DMS 273 (cell line): ENCODE measurements around the gene FOXC2.
"Not testable (repeated sequence)": the region's sequence is repeated elsewhere in the genome, so short reads cannot be mapped to it uniquely, and the experiment has no call there.

Source experiments
- DNase-seq: peaks from one replicate; lab custom pipeline; 2025; ENCODE audit not compliant: unreplicated experiment; lab: John Stamatoyannopoulos, UW

Gene FOXC2

DNA sequence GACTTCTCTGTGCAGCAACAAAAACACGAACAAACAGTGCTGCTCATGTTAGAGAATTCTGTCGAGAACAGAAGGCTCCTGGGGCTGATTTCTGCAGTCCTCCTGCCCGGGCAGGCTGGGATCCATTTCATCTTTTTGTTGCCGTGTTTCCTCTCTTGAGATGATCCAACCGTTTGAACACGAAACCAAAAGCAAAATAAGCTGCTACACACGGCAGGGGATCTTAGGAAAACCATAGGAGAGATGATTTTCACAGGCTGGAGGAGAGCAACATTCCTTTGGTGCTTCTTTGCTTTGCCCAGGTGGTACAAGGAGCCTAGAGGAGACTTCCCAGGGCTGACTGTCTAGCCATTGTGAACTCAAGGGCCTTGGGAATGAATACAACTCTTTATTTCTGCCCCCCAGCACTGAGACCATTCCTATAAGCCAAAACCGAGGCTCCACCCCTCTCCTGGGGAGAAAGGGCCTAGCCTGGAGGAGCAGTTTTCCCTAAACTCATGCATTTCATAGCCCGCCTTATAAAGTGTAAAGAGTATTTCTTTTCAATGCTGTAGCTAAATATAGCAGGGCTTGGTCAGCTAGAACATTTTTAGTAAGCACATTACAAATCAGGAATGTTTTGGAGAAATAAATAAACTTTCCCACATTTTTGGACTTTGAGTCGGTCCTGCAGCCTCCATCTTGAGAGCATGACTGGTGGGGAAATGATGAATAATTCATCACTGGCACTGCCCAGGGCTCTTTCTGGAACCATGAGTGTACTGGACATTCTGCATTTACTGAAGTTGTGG, 19.4 kb downstream of the FOXC2 start:
- DNase-seq: no peak

DNA sequence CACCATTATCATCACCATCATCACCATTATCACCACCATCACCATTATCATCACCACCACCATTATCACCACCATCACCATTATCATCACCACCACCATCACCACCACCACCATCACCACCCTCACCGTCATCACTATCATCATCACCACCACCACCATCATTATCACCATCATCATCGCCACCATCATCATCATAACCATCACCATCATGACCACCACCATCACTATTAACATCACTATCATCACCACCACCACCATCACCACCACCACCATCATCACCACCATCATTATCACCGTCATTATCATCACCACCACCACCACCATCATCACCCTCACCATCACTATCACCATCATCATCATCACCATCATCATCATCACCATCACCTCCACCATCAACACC, 20.9 kb downstream of the FOXC2 start:
- no peak for DNase-seq

DNA sequence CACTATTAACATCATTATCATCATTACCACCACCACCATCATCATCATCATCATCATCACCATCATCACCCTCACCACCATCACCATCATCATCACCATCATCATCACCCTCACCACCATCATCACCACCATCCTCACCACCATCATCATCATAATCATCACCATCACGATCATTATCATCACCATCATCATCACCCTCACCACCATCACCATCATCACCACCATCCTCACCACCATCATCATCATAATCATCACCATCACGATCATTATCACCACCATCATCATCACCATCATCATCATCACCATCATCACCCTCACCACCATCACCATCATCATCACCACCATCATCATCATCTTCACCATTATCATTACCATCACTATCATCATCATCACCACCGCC, 21.3 kb downstream of the FOXC2 start:
- DNase-seq: not testable (repeated sequence)

DNA sequence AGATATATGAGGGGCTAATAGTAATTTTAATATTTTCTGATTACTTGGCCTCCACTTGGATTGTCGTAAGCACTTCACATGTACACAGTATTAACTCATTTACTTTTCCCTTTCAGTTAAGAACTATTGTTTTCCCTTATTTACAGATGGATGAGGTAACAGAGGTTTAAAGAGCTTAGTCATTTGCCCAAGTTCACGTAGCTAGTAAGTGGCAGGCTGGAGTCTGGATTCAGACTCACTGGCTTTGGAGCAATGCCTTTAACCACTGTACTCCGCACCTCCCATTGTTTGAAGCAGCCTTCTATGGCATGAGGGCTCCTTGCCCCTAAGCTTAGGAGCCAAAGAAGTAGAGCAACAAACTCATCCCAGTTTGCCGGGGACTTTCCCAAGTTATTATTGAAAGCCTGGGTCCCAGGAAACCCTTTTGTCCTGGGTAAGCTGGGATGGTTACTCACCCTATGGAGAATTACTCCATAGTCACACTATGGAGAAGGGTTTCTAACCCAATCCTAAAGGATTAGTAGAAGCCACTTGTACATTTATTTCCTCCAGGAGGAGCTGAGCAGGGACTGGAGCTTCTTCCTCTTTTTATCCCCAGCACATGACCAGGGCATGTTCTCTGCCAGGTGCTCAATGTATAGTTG, 24.0 kb downstream of the FOXC2 start:
- no peak for DNase-seq

DNA sequence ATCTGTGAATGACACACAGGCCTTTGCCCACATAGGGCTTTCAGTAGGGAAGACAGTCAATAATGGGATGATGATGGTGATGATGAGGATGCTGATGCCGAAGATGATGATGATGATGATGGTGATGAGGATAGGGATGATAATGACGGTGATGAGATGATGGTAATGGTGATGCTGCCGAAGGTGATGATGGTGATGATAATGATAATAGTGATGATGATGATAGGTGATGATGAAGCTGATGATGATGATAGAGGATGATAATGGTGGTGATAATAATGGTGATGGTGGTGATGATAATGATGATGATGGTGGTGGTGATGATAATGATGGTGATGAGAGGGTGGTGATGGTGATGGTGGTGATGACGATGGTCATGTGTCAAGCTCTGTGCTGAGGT, 24.6 kb downstream of the FOXC2 start:
- no peak for DNase-seq

DNA sequence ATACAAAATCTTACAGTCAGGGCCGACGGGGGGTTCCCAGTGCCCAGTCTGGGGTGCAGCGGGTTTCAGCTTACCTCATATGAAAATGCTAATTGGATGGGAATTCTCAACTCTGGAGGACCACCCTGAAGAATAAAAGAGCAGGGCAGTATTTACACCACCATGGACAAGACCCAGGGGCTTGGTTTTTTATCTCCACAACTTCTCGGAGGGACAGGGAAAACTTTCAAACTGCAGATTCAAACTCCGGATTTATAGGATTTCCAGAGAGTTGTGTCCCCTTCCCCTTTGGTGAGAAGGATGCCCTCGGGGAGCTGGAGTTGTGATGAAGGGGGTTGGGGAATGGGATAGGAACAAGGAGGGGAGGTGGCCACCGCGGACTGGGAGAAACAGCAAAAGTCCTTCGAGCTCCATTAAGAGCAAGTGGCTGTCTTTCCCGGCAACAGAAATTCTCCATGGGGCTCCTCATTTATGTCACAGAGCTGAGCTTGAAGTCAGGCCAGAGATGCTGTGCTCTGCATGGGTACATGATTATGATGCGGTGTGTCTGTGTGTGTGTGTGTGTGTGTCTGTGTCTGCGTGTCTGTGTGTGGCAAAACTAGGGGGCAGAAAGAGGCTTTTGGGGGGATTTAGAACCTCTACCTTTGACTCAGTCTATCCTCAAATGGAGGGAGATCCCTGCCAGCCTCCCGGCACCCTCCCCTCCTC, 27.4 kb downstream of the FOXC2 start:
- DNase-seq: no peak

DNA sequence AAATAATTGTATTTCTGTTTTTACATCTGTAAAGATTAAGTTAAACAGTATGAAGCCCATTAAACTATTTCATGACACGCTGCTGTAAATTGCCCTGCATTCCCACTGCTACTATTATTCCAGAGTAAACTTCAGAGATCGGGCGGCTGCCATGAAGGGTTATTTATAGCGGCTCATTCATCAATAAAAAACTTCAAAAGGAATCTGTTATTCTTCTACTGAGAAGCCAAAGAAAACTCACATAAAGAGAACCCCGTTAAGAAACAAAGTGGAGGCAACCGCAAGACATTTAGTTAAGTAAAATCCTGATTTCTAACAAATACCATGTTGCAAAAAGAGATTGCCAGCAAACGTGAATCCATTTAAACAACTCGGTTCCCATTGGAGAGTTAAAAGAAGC, 28.1 kb downstream of the FOXC2 start:
- DNase-seq: no peak

DNA sequence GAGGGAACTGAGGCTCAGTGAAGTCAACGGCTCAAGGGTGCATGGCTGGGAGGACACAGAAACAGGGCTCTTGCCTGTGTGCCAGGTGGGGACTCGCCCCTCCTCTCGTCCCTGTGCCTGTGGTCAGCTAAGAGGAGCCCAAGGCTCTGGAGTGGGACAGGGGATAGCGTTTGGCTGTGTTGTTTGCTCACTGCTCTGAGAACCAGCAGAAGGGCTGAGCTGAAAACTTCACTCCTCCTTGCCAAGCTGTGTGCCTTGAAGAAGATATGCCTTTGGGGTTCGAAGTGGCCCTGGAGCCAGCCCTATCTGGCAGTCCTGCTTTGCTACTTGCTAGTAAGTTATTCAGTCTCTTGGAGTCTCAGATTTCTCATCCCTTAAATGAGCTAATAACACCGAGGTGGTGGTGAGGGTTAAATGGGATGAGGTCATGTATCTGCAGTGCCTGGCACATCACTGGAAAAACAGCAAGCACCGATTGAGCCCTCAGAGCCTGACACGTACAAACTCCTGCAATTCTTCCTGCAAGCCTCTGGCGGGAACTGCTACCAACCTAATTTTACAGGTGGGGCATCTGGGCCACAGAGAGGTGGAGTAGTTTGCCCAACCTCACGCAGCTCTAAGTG, 29.5 kb downstream of the FOXC2 start:
- DNase-seq: no peak

DNA sequence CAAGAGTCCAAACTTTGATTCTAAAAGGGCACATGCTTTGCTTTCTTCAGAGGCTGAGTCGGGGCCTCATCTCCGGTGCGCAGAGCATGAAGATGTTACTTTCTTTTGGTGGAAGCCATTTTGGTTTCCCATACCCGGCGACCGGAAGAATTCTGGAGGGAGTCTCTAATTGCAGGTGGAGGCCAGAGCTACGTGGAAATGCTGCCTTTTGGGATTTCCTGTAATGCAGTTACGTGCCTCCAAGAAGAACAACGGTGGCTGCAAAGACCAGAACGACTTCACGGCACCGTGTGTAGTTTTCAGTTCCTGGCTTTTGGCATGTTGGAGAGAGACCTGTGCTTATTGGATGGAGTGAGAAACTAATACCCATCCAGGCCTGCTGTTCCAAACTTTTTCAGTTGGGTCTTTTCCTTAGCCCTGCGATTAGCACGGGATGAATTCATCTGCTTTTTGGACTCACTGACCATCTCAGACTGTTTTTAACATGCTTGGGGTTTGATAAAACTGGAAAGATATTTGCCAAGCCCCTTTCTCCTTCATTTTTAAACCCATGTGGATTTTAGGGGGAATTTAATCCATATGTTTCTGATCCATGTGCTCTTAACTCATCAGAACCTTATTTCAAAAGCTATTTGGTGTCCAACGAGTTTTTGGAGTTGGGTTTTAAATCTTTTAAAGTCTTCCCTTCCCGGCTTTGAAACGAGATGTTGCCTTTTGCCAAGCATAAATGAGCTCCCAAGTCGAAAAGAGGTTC, 30.7 kb downstream of the FOXC2 start:
- DNase-seq: no peak

DNA sequence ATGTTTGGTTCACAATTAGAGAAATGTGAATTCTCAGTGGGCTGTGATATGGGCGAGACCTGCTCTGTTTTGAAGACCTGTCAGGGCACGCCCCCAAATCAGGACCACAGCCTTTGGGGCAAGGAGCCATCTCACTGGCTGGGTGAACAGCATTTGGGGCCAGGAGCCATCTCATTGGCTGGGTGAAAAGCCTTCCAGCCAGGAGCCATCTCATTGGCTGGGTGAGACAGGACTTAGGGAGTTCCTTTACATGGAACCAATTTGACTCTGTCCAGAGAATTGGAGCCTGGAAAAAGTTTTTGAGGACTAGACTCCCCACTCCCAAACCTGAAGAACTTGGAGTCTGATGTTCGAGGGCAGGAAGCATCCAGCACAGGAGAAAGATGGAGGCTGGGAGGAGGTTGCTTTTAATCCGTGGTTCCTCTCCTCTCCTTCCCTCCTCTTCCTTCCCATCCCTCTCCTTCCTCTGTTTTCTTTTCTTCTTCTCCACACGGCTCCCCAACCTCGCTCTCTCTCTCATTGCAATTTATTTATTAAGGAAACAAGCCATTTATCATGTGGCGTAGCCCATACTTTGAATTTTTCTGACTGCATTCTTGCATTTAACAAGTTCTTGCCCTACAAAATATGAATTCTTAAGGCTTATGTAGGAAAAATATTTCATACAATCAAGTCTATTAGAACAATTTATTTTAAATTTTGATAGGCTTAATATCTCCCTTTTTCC, 31.4 kb downstream of the FOXC2 start:
- no peak for DNase-seq

DNA sequence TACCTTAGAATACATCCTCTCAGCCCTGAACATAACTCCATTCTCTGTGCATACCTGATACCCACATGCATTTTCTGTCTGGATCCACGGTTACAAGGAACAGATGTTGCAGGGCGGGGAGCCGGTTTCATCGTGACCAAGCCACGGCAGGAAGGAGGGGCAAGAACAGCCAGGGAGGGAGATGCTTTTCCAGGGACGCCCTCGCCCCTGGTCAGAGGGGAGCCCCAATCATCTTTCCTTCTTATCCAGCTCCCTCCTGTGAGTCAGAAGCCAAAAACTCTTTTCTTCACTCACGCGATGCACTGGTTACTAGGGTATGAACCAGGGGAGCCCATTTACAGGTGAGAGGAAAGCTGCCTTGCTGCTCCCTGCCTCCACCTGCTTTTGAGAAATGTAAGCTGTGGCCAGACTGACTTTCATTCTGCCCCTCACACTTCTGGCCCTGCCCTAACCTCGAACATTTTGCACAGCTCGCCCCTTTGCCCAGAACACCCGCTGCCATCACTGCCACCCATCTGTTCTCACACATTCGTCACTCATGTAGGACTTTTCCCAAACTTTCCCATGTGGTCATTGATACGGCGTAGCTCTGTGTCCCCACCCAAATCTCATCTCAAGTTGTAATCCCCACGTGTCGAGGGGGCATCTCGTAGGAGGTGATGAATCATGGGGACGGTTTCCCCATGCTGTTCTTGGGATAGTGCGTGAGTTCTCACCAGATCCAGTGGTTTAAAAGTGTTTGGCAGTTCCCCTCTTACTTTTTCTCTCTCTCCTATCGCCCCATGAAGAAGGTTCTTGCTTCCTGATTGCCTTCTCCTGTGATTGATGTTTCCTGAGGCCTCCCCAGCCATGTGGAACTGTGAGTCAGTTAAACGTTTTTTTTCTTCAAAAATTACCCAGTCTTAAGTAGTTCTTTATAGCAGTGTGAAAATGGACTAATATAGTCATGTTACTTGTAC, 32.3 kb downstream of the FOXC2 start:
- DNase-seq: no peak

DNA sequence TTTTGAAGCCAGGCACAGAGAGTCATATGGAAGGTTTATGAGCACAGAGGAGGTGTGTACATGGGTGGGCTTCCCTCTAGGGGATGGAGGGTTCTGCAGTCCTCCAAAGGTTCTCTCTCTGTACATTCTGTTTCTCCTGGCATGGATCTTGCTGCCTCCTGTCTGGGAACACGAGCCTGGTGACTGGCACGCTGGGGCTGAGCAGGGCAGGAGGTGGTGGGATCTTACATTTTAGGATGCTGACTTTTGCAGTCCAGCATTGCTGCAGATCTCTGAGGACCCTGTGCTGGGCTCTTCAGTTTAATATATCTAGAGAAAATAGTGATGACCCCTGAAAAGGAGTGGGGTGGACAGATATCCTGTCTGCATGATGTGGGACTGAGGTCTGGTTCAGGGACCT, 34.7 kb downstream of the FOXC2 start:
- no peak for DNase-seq

DNA sequence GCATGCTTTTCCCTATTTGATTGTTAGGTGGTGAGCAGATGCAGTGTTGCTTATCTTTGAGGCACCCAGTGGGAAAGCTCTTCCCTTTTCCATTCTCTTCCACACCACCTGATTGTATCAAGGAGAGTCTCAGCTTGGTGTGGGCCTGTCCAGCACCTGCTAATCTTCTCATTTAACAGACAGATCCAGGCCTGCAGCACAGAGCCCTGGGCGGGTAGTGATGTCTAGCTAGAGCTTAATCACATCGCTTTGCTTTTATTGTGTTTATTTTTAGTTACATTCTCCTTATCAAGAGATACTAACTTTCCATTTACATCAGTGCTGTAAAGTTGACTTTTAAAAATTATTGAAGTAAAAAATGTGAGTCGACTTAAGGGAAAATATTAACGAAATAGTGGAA, 35.9 kb downstream of the FOXC2 start:
- DNase-seq: no peak

DNA sequence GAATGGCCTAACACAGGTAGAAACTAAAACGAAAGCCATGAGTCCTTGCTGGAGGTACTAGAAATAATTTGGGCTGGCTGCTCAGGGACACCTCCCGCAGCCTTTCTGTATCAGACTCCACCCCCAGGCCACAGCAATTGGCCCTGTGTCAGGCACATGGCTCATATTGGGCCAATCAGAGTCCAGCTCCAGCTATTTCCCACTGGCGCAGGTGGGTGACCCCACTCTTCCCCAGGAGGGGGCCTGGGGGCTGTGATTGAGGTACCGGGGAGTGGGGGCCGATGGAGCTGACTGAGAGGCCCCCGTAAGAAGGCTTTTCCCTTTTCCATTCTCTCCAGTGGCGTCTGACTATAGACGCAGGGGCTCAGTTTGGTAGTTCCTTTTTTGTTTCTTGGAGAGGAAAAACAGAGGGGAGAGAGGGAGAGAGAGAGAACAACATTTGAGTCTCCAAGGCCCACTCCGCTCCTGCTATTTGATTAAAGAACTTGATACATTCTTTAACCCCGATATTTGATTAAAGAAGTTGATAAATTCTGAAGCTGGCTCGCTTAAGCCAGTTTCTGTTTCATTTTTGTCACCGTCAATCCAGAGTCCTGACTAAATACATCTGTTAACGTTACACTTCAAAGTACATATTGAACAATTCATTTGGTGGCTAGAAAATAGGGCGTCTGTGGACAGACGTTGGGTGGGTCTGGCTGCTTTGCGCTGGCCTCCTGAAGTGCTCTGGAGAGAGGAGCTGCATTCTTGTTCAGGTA, 38.0 kb downstream of the FOXC2 start:
- no peak for DNase-seq

DNA sequence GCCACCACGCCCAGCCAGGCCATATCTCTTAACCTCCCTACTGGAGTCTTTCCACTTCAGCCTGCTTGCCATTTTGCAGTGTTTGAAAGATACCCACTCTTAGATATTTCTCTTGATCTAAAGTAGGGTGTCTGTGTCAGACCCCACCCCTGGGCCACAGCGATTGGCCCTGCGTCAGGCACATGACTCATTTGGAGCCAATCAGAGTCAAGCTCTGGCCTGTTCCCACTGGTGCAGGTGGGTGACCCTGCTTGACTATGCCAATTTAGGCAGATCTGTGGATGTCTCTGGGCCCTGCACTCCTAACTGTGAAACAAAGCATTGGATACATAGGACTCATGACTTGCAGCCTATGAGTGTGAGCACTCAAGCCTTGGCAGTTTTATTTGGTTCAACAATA, 39.3 kb downstream of the FOXC2 start:
- DNase-seq: no peak

DNA sequence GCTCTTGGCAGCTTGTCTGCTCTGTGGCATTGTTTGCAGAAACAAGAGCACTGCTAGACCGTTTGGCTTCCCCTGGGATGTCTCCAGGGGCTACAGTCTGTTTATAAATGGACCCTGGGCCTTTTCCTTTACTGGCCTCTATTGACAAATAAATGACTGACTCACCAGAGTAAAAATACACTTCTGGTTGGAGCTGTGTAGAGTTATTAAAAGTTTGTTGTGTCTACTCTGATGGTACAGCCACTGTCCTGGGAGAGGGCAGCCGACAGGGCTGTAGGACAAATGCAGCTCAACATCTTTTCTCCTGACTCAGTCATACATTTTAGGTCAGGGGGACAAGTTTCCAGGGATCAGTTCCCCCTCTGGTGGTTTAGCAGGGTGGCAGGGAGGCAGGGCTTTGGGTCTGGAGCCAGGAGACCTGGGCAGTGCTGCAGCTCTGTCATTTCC, 41.7 kb downstream of the FOXC2 start:
- DNase-seq: no peak

DNA sequence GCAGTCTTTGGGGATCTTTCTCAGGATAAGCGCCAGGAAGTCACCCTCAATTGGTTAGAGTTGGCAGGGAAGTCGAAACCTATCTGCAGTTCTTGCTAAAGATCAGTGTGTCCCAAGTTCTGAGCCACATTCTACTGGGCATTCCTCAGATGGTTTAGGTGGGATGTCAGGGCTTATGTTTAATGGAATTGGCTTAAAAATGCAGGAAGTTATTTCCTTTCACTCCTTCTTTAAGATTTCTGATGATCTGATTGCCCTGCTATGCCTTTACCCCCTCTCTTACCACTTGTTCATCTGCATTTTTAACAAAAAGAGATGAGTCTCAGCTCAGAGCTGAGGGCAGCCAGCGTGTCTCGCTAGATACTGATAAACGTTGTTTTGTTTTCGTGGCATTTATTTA, 42.5 kb downstream of the FOXC2 start:
- no peak for DNase-seq

DNA sequence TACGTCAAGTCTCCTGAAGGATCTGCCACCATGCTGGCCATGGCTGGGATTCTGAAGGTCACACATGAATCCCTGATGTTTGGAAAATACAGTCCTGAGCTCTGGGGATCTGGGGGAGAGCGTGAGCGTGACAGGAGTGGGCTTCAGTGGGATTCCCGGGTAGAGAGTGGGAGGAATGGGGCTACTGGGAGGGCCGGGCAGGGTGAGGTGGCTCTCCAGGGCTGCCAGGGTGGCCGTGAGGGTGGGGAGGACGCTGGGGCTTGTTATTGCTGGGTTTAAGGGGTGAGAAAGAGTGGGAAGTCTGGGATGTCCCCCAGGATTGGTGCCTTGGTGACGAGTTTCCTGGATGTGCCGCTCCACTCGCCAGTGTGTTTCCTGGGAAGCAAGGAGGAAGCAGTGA, 43.0 kb downstream of the FOXC2 start:
- DNase-seq: no peak
